ENCODE data around the gene KRT10. TPM values are rescaled to one million over a fixed set of nuclear protein-coding genes. Genes with fewer than 3 reads are reported as not detected.

The KRT10 gene
- 19.7 and 36.3 TPM in 2 replicates for total RNA-seq

GRCh38 chr17:40822132-40822812, at the start of gene KRT10:
TSS of gene KRT10 (minus strand) at chr17:40822614. CDS start at chr17:40822585, 29 bp downstream.

GRCh38 chr17:40866838-40867237, 44.4 kb upstream of the KRT10 start, which contains the start of gene KRT12:
TSS of gene KRT12 (minus strand) at chr17:40867223. CDS start at chr17:40867186, 37 bp downstream.

GRCh38 chr17:40799859-40800258, 22.6 kb downstream of the KRT10 start, which contains the start of gene KRT28:
TSS of gene KRT28 (minus strand) at chr17:40799959. CDS start at chr17:40799893, 66 bp downstream.

GRCh38 chr17:40782450-40782849, 40.0 kb downstream of the KRT10 start, which contains the start of gene KRT27:
TSS of gene KRT27 (minus strand) at chr17:40782550. CDS start at chr17:40782493, 57 bp downstream.

GRCh38 chr17:40772101-40772500, 50.3 kb downstream of the KRT10 start, which contains the start of gene KRT26:
TSS of gene KRT26 (minus strand) at chr17:40772201. CDS start at chr17:40772113, 88 bp downstream.

Other genes starting within 250 kb of the KRT10 start
- 53.3 and 55.4 TPM in 2 replicates for gene SMARCE1, start 174.8 kb downstream of the KRT10 start, total RNA-seq
- gene KRT222, start 157.4 kb downstream of the KRT10 start, total RNA-seq: not detected in 2 replicates
- gene KRT24, start 118.9 kb downstream of the KRT10 start, total RNA-seq: not detected in 2 replicates
- not detected in 2 replicates for gene KRT25, start 67.3 kb downstream of the KRT10 start, total RNA-seq
- not detected in 2 replicates for gene KRT26, start 50.4 kb downstream of the KRT10 start, total RNA-seq
- not detected in 2 replicates for gene KRT27, start 40.1 kb downstream of the KRT10 start, total RNA-seq
- gene KRT28, start 22.7 kb downstream of the KRT10 start, total RNA-seq: not detected in 2 replicates
- not detected in 2 replicates for gene KRT12, start 44.6 kb upstream of the KRT10 start, total RNA-seq
- gene KRT20, start 62.6 kb upstream of the KRT10 start, total RNA-seq: not detected in 2 replicates
- not detected in 2 replicates for gene KRT23, start 115.0 kb upstream of the KRT10 start, total RNA-seq
- not detected in 2 replicates for gene KRT39, start 144.3 kb upstream of the KRT10 start, total RNA-seq
- not detected in 2 replicates for gene KRT40, start 161.7 kb upstream of the KRT10 start, total RNA-seq
- not detected in 2 replicates for gene KRTAP3-3, start 171.6 kb upstream of the KRT10 start, total RNA-seq
- gene KRTAP3-2, start 177.3 kb upstream of the KRT10 start, total RNA-seq: not detected in 2 replicates
- gene KRTAP3-1, start 186.5 kb upstream of the KRT10 start, total RNA-seq: not detected in 2 replicates
- not detected in 2 replicates for gene KRTAP1-5, start 204.6 kb upstream of the KRT10 start, total RNA-seq
- gene KRTAP1-4, start 207.6 kb upstream of the KRT10 start, total RNA-seq: not detected in 2 replicates
- not detected in 2 replicates for gene KRTAP1-3, start 212.3 kb upstream of the KRT10 start, total RNA-seq
- not detected in 2 replicates for gene KRTAP1-1, start 218.8 kb upstream of the KRT10 start, total RNA-seq
- not detected in 2 replicates for gene KRTAP2-1, start 224.7 kb upstream of the KRT10 start, total RNA-seq
- not detected in 2 replicates for gene KRTAP2-2, start 232.6 kb upstream of the KRT10 start, total RNA-seq
- not detected in 2 replicates for gene KRTAP2-3, start 237.5 kb upstream of the KRT10 start, total RNA-seq
- gene KRTAP2-4, start 243.3 kb upstream of the KRT10 start, total RNA-seq: not detected in 2 replicates

Data from cardiac atrium fibroblast (primary cell).